Transverse colon (tissue), 4 donors: Measurements from ENCODE around the gene PDSS2. TPM values are rescaled to one million over a fixed set of nuclear protein-coding genes. Genes with fewer than 3 reads are reported as not detected.

Experiments used
- DNase-seq: peaks from one replicate; pipeline ENCODE4 v3.0.0-alpha.2; 2019
- H3K27ac ChIP-seq, 4 donors: fragments of 200-600 bp; sonication (generic); 2 replicates each; pipeline ENCODE4 v1.5.1; 2016 to 2018; ENCODE audit warnings: inconsistent platforms in 4 of 4
- H3K27me3 ChIP-seq: fragments of 200-600 bp; sonication (generic); 2 replicates; pipeline ENCODE4 v1.5.1; 2017; ENCODE audit warnings: inconsistent platforms
- H3K36me3 ChIP-seq, 4 donors: fragments of 200-600 bp; sonication (generic); 2 replicates each; pipeline ENCODE4 v1.5.1; 2017 to 2019; ENCODE audit warnings: inconsistent platforms in 4 of 4
- H3K4me1 ChIP-seq, 4 donors: fragments of 200-600 bp; sonication (generic); 2 replicates each; pipeline ENCODE4 v1.5.1; 2017 to 2020; ENCODE audit warnings: inconsistent platforms in 4 of 4
- H3K4me3 ChIP-seq, 4 donors: fragments of 200-600 bp; sonication (generic); 1 replicate in 1 of 4; 2 replicates in 3 of 4; pipeline versions ENCODE4 v1.5.1 to v1.6.1; 2017 to 2019; ENCODE audit warnings: inconsistent platforms in 4 of 4
- H3K9me3 ChIP-seq, 2 donors: fragments of 200-600 bp; sonication (generic); 2 replicates each; pipeline ENCODE4 v1.5.1; 2017 to 2019; ENCODE audit warnings: inconsistent platforms in 2 of 2
- EP300 ChIP-seq: sonication (generic); formaldehyde crosslinking; IDR thresholded peaks from one replicate; pipeline ENCODE4 v1.6.1; 2017; ENCODE audit warnings: antibody characterized with exemption, low read depth
- POLR2A ChIP-seq: fragments of 450-650 bp; IDR thresholded peaks from one replicate; pipeline ENCODE4 v1.6.1; 2016; ENCODE audit warnings: antibody characterized with exemption, mild to moderate bottlenecking, moderate library complexity
- POLR2AphosphoS5 ChIP-seq, 3 donors: sonication (generic); formaldehyde crosslinking; IDR thresholded peaks; one replicate each; pipeline ENCODE4 v1.6.1; 2016; ENCODE audit warnings: antibody characterized with exemption in 3 of 3
- WGBS, 2 donors: methylation state at CpG; one replicate each; pipeline ENCODE4 v1.1.5; 2018; ENCODE audit warnings: low coverage in 1 of 2; 5-methylcytosine and 5-hydroxymethylcytosine counted together
- in situ Hi-C, 4 donors: fragments of 200-750 bp; cut with MboI; loops; one replicate each; pipeline versions ENCODE4 v1.15.0 to v1.15.1; 2017; ENCODE audit warnings: low sequenced_read_pairs in 3 of 4, low pct_ligation_motif_present in 1 of 4, low pct_unique_long_range_greater_than_20kb in 1 of 4
- intact Hi-C: fragments of 100-400 bp; cut with DNase I; formaldehyde crosslinking; loops from one replicate; pipeline ENCODE4 v1.15.1; 2023; ENCODE audit warnings: low total_unique reads
- total RNA-seq, 4 donors: library from RNA; depleted of rRNA; stranded (reverse); fragments of >200 nt; gene quantifications; one replicate each; pipeline ENCODE4 v1.1.0, GENCODE V29; 2016
- TF ChIP-seq, protein P1 (sequence below), 5 experiments: fragments of 200-600 bp in 3 of 5; fragments of 450-650 bp in 2 of 5; sonication (generic) in 3 of 5; IDR thresholded peaks; 1 replicate in 2 of 5; 2 replicates in 3 of 5; pipeline ENCODE4 v1.5.1; 2016 to 2017; ENCODE audit warnings: antibody characterized with exemption in 5 of 5, inconsistent platforms in 3 of 5, mild to moderate bottlenecking in 2 of 5, moderate library complexity in 1 of 5

Gene PDSS2
- total RNA-seq, 4 donors from 2014 or later, result 3.0 to 32.5 (median 15.6) TPM

DNA sequence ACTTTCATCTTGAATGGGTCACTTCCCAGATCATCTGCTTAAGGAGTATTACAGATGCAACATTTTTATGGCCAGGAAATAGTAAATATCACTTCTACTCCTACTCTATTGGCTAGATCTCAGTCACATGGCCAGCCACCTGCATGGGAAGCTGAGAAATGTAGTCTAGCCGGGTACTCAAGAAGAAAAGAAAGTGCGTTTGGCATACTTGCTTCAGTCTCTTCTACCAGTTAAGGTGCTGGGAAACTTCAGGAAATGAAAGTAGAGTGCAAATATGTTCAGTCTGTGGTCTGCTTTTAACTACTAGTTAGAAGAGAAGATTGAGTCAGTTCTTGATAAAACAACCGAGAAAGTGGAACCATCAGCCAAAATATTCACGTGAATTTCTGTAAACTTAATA, 129.2 kb downstream of the PDSS2 start:
- no peak for DNase-seq
- TF ChIP-seq, protein P1, sequence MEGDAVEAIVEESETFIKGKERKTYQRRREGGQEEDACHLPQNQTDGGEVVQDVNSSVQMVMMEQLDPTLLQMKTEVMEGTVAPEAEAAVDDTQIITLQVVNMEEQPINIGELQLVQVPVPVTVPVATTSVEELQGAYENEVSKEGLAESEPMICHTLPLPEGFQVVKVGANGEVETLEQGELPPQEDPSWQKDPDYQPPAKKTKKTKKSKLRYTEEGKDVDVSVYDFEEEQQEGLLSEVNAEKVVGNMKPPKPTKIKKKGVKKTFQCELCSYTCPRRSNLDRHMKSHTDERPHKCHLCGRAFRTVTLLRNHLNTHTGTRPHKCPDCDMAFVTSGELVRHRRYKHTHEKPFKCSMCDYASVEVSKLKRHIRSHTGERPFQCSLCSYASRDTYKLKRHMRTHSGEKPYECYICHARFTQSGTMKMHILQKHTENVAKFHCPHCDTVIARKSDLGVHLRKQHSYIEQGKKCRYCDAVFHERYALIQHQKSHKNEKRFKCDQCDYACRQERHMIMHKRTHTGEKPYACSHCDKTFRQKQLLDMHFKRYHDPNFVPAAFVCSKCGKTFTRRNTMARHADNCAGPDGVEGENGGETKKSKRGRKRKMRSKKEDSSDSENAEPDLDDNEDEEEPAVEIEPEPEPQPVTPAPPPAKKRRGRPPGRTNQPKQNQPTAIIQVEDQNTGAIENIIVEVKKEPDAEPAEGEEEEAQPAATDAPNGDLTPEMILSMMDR (IDR thresholded peaks at IDR 0.05), result no peak
- TF ChIP-seq POLR2A, result no peak
- TF ChIP-seq EP300, result no peak
- no peak for TF ChIP-seq POLR2AphosphoS5 (IDR thresholded peaks at IDR 0.05)
- Histone ChIP-seq H3K4me1 (no peaks in the 10 kb centered on the region), H3K9me3 (no peaks in the 10 kb centered on the region), H3K27ac (no peak overlapping the region), H3K4me3 (no peak overlapping the region), H3K27me3 (no peaks in the 10 kb centered on the region), H3K36me3 (no peaks in the 10 kb centered on the region)
- 66 to 75% methylated on average over 4 of the region's 4 CpGs for WGBS, 2 donors
- intact Hi-C loops, result no loop called here
- in situ Hi-C loops, result no loop called here

DNA sequence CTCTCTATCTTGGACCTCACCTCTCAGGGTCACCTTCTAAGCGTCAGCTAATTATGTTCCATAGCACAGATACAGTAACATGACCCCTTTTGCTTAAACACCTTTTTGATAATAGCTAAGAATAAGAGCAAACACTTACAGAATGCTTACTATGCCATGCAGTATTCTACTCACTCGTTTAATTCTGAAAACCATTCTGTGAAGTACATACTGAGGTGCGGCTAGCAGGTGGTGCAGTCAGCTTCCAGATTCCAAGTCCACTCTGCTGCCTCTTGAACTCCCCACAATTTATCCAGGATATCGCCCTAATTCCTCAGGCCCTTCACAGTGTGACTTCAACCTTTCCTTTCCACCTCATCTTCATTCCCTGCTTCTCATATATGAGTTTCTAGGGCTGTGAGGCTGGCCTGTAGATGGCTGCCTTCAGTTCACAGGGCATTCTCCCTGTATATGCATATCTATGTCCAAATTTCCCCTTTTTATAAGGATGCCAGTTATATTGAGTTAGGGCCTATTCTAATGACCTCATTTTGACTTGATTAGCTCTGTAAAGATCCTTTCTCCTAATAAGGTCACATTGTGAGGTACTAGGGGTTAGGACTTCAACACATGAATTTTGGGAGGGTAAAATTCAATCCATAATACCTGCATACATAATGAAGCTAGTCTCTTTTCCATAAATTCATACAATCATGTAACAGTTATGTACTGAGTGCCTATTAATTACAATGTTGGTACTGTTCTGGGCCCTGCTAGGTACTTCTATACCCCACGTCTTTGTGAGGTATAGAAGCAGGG, 130.1 kb downstream of the PDSS2 start:
- intact Hi-C loops, result no loop called here
- H3K9me3 ChIP-seq, result no peaks in the 10 kb centered on the region
- no peaks in the 10 kb centered on the region for H3K27me3 ChIP-seq
- H3K4me1 ChIP-seq, result no peaks in the 10 kb centered on the region
- no peak overlapping the region for H3K27ac ChIP-seq
- 74 to 75% methylated on average over 4 to 5 of the region's 5 CpGs for WGBS, 2 donors
- DNase-seq, result no peak
- no peaks in the 10 kb centered on the region for H3K36me3 ChIP-seq
- no peak overlapping the region for H3K4me3 ChIP-seq
- in situ Hi-C loops, result no loop called here
- TF ChIP-seq EP300, result no peak
- TF ChIP-seq, protein P1 (IDR thresholded peaks at IDR 0.05), result no peak

DNA sequence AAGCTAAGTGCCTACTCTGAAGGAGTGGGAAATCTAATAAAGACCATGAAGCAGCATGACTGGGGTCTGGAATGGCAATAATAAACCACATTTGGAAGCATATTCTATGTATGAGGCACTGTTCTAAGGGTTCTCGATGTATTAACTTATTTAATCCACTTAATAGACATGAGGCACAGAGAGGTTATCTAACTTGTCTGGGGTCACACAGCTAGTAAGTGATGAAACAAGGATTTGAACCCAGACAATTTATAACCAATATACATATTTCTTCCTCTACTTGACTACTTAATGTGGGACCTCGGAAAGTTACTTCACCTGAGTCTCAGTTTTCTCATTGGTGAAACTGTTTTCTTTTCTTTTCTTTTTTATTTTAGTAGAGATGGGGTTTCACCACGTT, 131.3 kb downstream of the PDSS2 start:
- H3K36me3 ChIP-seq, result no peaks in the 10 kb centered on the region
- WGBS, 2 donors, result 80 to 94% methylated on average over 2 to 3 of the region's 3 CpGs
- H3K4me3 ChIP-seq, result no peak overlapping the region
- no peaks in the 10 kb centered on the region for H3K9me3 ChIP-seq
- TF ChIP-seq POLR2A, result no peak
- no peak for TF ChIP-seq EP300
- TF ChIP-seq POLR2AphosphoS5 (IDR thresholded peaks at IDR 0.05), result no peak
- TF ChIP-seq, protein P1 (IDR thresholded peaks at IDR 0.05), result no peak
- H3K4me1 ChIP-seq, result no peaks in the 10 kb centered on the region
- intact Hi-C loops (no loop called here), in situ Hi-C loops (no loop called here)
- H3K27me3 ChIP-seq, result no peaks in the 10 kb centered on the region
- DNase-seq, result no peak
- no peak overlapping the region for H3K27ac ChIP-seq

DNA sequence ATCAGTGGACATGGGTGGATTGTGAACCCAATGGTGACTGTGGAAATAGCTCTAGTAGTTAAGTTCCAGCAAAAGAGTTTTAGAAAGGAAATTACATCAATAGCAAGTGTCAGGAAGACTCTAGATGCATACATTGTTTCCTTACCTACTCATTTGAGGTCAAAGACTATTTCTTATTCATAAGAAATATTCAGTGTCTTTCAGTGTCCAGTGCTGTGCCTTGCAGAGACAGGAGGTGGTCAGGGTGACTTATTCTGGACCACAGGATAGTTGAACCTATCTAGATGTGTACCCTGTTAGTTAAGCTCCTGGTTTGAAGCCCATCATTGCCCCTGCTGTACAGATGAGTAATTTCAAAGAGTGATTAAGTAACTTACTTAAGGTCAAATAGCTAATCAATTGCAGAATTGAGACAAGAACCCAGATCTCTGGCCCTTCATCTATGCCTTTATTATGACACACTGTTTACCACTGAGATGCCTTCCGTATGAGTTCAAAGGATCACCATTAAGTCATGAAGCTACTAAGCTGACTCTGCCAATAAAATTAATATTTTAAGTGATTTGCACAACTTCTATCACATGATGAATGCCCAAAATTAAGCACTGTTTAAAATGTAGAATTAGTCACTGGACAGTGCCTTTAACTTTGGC, 136.1 kb downstream of the PDSS2 start:
- no peak overlapping the region for H3K4me3 ChIP-seq
- no peaks in the 10 kb centered on the region for H3K4me1 ChIP-seq
- intact Hi-C loops, result no loop called here
- no peak for DNase-seq
- WGBS, 2 donors, result 84 to 88% methylated on average over 1 of the region's 1 CpG
- no peaks in the 10 kb centered on the region for H3K36me3 ChIP-seq
- H3K27me3 ChIP-seq, result no peaks in the 10 kb centered on the region
- TF ChIP-seq POLR2A, result no peak
- in situ Hi-C loops, result no loop called here
- H3K27ac ChIP-seq, result no peak overlapping the region
- H3K9me3 ChIP-seq, result no peaks in the 10 kb centered on the region
